Activated naive CD4-positive, alpha-beta T cell (primary cell): ENCODE measurements around the gene SVEP1.

Experiments
- DNase-seq, 4 experiments: peaks; one replicate each; lab custom pipeline; 2025; lab: John Stamatoyannopoulos, UW

SVEP1 gene

GRCh38 chr9:110521206-110521605 lies 58.3 kb downstream of the SVEP1 start:
- DNase-seq: no peak

DNA sequence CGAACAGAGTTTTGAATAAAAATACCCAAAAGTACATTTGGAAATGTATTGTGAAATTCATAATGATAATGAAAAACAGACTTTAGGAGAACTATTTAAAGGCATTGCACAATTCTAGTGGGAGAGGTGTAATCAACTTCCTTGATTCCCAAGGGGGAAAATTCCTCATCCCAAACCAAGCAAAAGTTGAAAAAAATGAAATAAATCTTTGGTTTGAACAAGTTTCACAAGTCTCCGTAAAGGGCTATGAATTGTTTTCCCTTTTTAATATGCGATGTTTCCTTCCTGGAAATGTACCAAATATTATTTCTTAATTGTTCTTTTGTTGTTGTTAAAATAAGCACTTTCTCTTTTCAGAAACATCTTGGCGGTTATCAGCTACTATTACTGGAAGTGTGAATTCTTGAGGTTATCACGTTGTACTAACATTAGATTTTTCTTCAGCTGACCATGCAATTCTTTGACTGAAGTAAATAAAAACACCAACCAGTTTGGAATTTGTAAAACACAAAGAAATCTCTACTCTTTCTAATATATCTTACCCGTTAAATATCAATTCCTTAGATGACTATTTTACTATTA lies 59.3 kb downstream of the SVEP1 start:
- DNase-seq: no peak

- DNase-seq: no peak
Measured at GRCh38 chr9:110517483-110517882, 62.1 kb downstream of the SVEP1 start.

GRCh38 chr9:110514897-110515296 lies 64.6 kb downstream of the SVEP1 start:
- no peak for DNase-seq

- DNase-seq: no peak
Measured at GRCh38 chr9:110512817-110513216, 66.7 kb downstream of the SVEP1 start.

DNA sequence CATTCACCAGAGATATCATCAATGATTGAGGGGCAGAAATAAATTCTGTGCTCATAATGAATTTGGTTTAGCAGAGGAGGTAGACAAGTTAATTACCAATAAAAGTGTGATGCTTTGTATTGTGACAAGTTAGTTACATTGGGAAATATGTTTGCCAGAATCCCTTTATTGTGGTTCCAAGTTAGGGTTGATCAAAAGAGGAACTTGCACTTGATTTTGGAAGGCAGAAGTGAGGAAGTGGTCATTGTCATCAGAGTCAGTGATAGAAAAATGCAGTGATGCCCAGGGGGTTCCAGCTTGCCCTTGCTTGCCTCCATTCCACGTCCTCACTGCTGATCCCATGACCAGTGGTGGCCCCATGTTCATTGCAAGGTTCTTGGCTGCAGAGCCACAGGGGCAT lies 69.7 kb downstream of the SVEP1 start:
- DNase-seq: no peak

DNA sequence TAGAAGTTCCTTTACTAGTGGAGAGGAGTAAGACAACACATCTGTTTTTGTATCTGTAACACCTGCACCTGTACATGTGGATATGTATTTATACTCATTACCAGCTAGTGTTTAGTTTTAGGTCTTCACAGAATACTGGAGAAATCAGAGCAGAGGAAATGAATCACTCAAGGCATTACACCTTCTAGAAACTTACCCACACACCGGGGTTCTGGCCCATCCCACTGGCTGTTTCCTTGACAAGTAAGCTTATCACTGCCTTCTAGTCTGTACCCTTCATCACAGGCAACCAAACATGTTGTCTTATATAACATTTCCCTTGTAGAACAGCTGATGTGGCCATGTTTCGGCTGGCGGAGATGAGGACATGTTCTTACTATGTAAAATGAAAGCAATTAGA lies 76.7 kb downstream of the SVEP1 start:
- no peak for DNase-seq

GRCh38 chr9:110499608-110500007 lies 79.9 kb downstream of the SVEP1 start:
- DNase-seq: no peak

DNA sequence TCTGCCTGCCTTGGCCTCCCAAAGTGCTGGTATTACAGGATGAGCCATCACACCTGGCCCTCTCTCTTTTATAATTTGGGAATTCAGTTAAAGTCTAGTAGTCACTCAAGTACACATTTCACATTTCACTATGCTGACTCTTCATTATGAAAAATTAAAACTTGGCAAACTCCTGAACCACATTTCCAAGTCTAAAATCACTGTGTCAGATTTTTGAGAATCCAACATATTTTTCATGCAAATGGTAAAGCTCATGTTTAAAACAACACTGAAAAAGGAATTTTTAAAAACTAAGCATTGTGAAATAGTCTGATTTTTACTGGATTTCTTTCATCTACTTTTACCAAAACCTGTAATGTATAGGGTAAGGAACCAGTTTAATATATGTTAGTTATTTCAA lies 92.3 kb downstream of the SVEP1 start:
- DNase-seq: no peak

- DNase-seq: no peak
Measured at GRCh38 chr9:110486218-110486617, 93.3 kb downstream of the SVEP1 start.

- no peak for DNase-seq
Measured at GRCh38 chr9:110479481-110479880, 100.1 kb downstream of the SVEP1 start.

- DNase-seq: no peak
Measured at GRCh38 chr9:110476251-110476650, 103.3 kb downstream of the SVEP1 start.

DNA sequence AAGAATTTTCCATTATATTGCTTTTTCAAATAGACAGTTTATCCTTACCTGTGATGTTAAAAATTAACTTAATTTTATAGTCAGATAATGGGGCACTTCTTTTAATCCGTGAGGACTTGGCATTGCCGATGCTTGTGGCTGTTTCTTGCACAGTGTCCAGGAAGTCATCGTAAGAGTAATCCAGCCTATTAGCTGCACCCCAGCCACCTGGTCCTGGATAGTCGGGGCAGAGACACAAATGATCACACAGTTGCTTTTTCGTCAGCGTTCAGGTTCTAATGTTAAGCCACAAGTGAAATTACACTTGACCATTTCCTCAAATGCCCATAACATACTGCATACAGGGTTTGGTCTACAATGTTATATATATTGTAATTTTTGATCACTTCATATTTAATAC lies 107.4 kb downstream of the SVEP1 start:
- DNase-seq: no peak

GRCh38 chr9:110468950-110469349 lies 110.6 kb downstream of the SVEP1 start:
- no peak for DNase-seq

DNA sequence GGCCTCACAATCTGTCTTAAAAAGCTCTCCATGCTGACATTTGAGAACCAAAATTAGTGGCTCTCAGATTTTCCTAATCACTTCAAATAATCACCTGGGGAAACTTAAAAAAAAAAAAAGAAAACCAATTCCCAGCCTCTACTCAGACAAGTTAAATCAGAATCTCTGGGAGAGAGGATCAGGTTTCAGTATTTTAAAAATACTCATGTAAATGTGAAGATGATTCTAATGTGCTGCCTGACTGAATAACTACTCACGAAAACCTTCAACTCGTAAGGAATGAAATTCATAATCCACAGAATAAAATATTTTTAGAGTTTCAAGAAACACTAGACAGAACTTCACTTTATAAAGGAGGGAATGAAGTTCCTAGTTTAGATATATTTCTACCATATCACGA lies 114.4 kb downstream of the SVEP1 start:
- no peak for DNase-seq

GRCh38 chr9:110464321-110464720 lies 115.2 kb downstream of the SVEP1 start:
- DNase-seq: no peak

- no peak for DNase-seq
Measured at GRCh38 chr9:110463499-110463898, 116.0 kb downstream of the SVEP1 start.

DNA sequence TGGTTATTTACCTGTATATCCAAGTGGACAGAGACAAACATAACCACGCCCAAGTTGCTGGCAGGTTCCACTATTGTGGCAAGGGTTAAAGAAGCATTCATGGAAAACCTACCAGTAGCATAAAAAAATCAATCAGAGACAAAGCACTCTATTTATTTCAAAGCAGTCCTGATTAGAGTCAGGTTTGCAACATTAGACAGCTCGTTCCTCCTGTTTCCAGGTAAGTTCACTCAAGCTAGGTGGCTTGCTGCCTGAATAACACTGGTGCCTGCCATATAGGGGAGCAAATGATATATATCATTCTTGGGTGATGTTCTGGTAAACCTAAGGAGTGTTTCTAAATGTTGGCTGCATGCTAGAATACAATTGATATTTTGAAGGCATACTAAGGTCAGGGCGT lies 122.3 kb downstream of the SVEP1 start:
- no peak for DNase-seq

DNA sequence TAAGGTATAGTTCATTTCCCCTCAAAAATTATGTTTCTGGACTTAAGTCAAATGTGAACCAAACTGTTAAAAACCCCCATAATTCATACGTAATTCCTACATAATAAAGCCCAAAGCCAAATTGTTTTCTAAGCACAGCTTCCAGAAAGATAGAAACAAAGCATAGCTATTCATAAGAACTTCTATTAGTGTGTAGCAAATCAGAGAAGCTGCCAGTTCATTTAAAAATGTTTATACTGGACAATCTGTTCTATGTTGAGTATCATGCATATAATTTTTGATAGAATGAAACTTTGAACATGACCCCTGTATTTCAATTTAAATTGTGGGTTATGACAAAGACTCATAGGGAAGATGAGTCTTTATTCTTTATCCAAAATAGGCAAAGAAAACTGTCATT lies 122.9 kb downstream of the SVEP1 start:
- DNase-seq: no peak

DNA sequence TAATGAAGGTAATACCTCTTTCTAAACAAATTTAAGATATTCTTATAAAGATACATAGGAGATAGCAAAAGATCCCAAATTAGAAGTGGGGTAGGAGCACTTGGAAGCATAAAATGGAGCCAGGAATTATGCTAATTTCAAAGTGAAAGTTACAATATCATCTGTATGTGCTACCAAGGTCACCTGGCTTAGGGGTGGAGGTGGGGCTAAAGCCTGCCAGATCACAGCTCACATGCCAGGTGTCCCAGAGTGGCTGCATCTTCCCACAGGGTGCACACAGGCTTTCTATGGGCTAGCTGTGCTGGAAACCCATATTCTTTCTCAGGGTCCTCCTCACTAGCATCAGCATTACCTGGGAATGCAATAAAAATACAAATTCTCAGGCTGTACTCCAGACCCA lies 123.7 kb downstream of the SVEP1 start:
- DNase-seq: no peak

- DNase-seq: no peak
Measured at GRCh38 chr9:110452227-110452801, 127.2 kb downstream of the SVEP1 start.

- DNase-seq: no peak
Measured at GRCh38 chr9:110451726-110452125, 127.8 kb downstream of the SVEP1 start.

DNA sequence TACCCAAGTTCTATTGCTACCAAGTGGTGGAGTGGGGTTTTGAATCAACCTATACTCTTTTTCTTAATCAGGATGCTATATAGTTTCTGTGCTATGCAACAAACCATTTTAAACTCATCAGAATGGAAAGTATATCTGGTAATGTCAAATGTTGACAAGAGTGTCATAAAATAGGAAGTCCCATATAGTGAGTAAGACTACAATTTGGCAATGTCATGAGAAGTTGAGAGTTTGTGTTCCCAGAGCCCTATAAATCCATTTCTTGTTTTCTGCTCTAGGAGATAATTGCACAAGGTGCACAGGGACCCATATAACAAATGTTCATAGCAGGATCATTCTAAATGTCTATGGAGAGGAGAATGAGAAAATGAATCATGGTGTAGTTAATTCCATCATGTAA lies 132.1 kb downstream of the SVEP1 start:
- DNase-seq: no peak

DNA sequence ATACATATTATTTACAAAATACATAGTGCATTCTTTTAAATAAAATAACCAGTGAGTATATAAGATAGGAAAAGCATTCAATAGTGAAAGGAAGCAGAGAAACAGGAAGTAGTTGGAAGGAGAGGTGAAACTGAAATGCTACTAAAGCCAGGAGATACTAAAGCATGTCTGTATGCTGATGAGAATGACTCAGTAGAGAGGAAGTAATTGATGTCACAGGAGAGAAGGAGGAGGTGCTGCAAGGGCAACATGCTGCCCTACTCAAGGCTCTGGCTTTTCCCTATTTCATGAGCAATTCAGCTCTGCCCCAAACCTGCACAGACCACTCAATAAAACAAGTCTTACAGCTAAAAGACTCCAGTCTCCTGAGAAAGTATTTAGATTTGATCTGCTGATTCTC lies 133.4 kb downstream of the SVEP1 start:
- DNase-seq: no peak
